Measurements from ENCODE around the gene LRATD1.
"Not testable (repeated sequence)": the region's sequence is repeated elsewhere in the genome, so short reads cannot be mapped to it uniquely, and the experiment has no call there.

The LRATD1 gene

GRCh38 chr2:14632133-14632936 lies at the start of gene LRATD1:
Gene LRATD1 (plus strand): TSS chr2:14632717. CDS start chr2:14633980, 1,263 bp downstream.
- DNase-seq, result no peak

- DNase-seq, result no peak
Observed at GRCh38 chr2:14583059-14583458, 49.5 kb upstream of the LRATD1 start.

- no peak for DNase-seq
Observed at GRCh38 chr2:14583802-14584201, 48.7 kb upstream of the LRATD1 start.

- no peak for DNase-seq
Observed at GRCh38 chr2:14587119-14587518, 45.4 kb upstream of the LRATD1 start.

GRCh38 chr2:14601156-14601770 lies 31.3 kb upstream of the LRATD1 start:
- no peak for DNase-seq

GRCh38 chr2:14602309-14602708 lies 30.2 kb upstream of the LRATD1 start:
- no peak for DNase-seq

GRCh38 chr2:14603676-14604075 lies 28.8 kb upstream of the LRATD1 start:
- DNase-seq, result no peak

- DNase-seq, result no peak
Observed at GRCh38 chr2:14608245-14608644, 24.3 kb upstream of the LRATD1 start.

- no peak for DNase-seq
Observed at GRCh38 chr2:14614017-14614416, 18.5 kb upstream of the LRATD1 start.

GRCh38 chr2:14615121-14615520 lies 17.4 kb upstream of the LRATD1 start:
- no peak for DNase-seq

GRCh38 chr2:14615760-14616159 lies 16.8 kb upstream of the LRATD1 start:
- DNase-seq, result no peak

- DNase-seq, result no peak
Observed at GRCh38 chr2:14616342-14616741, 16.2 kb upstream of the LRATD1 start.

- no peak for DNase-seq
Observed at GRCh38 chr2:14616950-14617349, 15.6 kb upstream of the LRATD1 start.

- DNase-seq, result no peak
Observed at GRCh38 chr2:14619441-14619840, 13.1 kb upstream of the LRATD1 start.

GRCh38 chr2:14621114-14621513 lies 11.4 kb upstream of the LRATD1 start:
- no peak for DNase-seq

GRCh38 chr2:14621906-14622549 lies 10.5 kb upstream of the LRATD1 start:
- no peak for DNase-seq

- DNase-seq, result not testable (repeated sequence)
Observed at GRCh38 chr2:14622550-14622939, 10.0 kb upstream of the LRATD1 start.

GRCh38 chr2:14623237-14623636 lies 9.3 kb upstream of the LRATD1 start:
- DNase-seq, result no peak

- DNase-seq, result no peak
Observed at GRCh38 chr2:14626873-14627272, 5.6 kb upstream of the LRATD1 start.

- DNase-seq, result no peak
Observed at GRCh38 chr2:14628901-14629300, 3.6 kb upstream of the LRATD1 start.

- DNase-seq, result no peak
Observed at GRCh38 chr2:14631406-14632040, 994 bp upstream of the LRATD1 start.

- DNase-seq, result no peak
Observed at GRCh38 chr2:14633061-14633460, 544 bp downstream of the LRATD1 start.

- no peak for DNase-seq
Observed at GRCh38 chr2:14633461-14634181, 1.1 kb downstream of the LRATD1 start.
